K562 (cell line): ENCODE results near the gene RPL7L1. TPM values are rescaled to one million over a fixed set of nuclear protein-coding genes. Genes with fewer than 3 reads are reported as not detected.
A peak's percentile ranks its signal among the peaks of the same experiment; 100 is the strongest.

Experiments
- HNRNPUL1 ChIP-seq: fragments of 200-400 bp; formaldehyde crosslinking; IDR thresholded peaks from 2 replicates; pipeline ENCODE4 v1.6.1; 2017; ENCODE audit warnings: low read length
- KAT7 ChIP-seq: sonication (generic); formaldehyde crosslinking; IDR thresholded peaks from 2 replicates; pipeline ENCODE4 v1.8.0; 2022; ENCODE audit warnings: missing genetic modification reagents, mild to moderate bottlenecking, borderline replicate concordance
- NCOA6 ChIP-seq: fragments of 450-650 bp; IDR thresholded peaks from 2 replicates; pipeline ENCODE4 v1.6.1; 2017; ENCODE audit warnings: mild to moderate bottlenecking
- NFIC ChIP-seq: fragments of 450-650 bp; IDR thresholded peaks from 2 replicates; pipeline ENCODE4 v1.6.1; 2017; ENCODE audit warnings: mild to moderate bottlenecking, inconsistent platforms
- PHF20 ChIP-seq: fragments of 450-650 bp; IDR thresholded peaks from 2 replicates; pipeline ENCODE4 v1.6.1; 2018; ENCODE audit not compliant: partially characterized antibody
- POLR2AphosphoS5 ChIP-seq: IDR thresholded peaks from 2 replicates; pipeline ENCODE4 v1.6.1; 2011; ENCODE audit warnings: mild to moderate bottlenecking, low read depth, low read length, moderate library complexity; ENCODE audit not compliant: control insufficient read depth, insufficient read depth
- SMARCB1 ChIP-seq: IDR thresholded peaks from 2 replicates; pipeline ENCODE4 v1.6.1; 2011; ENCODE audit warnings: improper control_type of control experiment, low read depth; ENCODE audit not compliant: insufficient read length
- WHSC1 ChIP-seq: IDR thresholded peaks from one replicate; pipeline ENCODE4 v1.6.1; 2012; ENCODE audit warnings: low read length, control low read depth, inconsistent platforms
- ZNF3 ChIP-seq: fragments of 250-450 bp; sonication (Bioruptor Pico); IDR thresholded peaks from 2 replicates; pipeline ENCODE4 v1.5.0; 2021; ENCODE audit warnings: mild to moderate bottlenecking, moderate library complexity
- ZNF507 ChIP-seq: conservative IDR thresholded peaks from 2 replicates; pipeline ENCODE4 v1.6.1; 2017; ENCODE audit warnings: missing genetic modification characterization, missing compliant biosample characterization
- ZNF707 ChIP-seq: fragments of 250-450 bp; sonication (Bioruptor Pico); conservative IDR thresholded peaks from 2 replicates; pipeline ENCODE4 v1.8.0; 2022; ENCODE audit warnings: inconsistent platforms, mild to moderate bottlenecking, moderate library complexity
- polyA plus RNA-seq, 8 experiments: library from polyadenylated mRNA; depleted of rRNA in 4 of 8; stranded (reverse) in 5 of 8; unstranded in 3 of 8; fragments of >200 nt; fragmentation: Nextera tagmentation in 2 of 8; fragmentation: Illumina TruSeq in 1 of 8; extraction: Ambion mirVana in 2 of 8; extraction: Trizol in 1 of 8; gene quantifications; 2 replicates each; pipeline versions ENCODE4 v1.2.1 to v1.2.3, GENCODE V29; 2011 to 2014; ENCODE audit warnings: inconsistent platforms in 1 of 8, missing spikeins in 1 of 8
- total RNA-seq, 7 experiments: library from RNA; depleted of rRNA in 6 of 7; stranded (reverse); fragments of >200 nt in 6 of 7; fragmentation: Illumina TruSeq in 2 of 7; extraction: Trizol in 2 of 7; gene quantifications; 2 replicates each; pipeline versions ENCODE4 v1.2.1 to v1.2.3, GENCODE V29; 2011 to 2021; ENCODE audit warnings: low replicate concordance in 1 of 7
- TF ChIP-seq, protein P1 (sequence below), 2 experiments: fragments of 450-650 bp; formaldehyde crosslinking in 1 of 2; IDR thresholded peaks; 2 replicates each; pipeline versions ENCODE4 v1.4.0 to v1.6.1; 2014 to 2020; ENCODE audit warnings: mild to moderate bottlenecking in 2 of 2, borderline replicate concordance in 1 of 2, low read depth in 1 of 2
- TF ChIP-seq, protein P2 (sequence below): fragments of 250-450 bp; sonication (Bioruptor Pico); IDR thresholded peaks from 2 replicates; pipeline ENCODE4 v1.4.0; 2020
- TF ChIP-seq, protein P3 (sequence below): IDR thresholded peaks from 2 replicates; pipeline ENCODE4 v1.6.1; 2012; ENCODE audit warnings: low read depth, low read length, improper control_type of control experiment, borderline replicate concordance
- TF ChIP-seq, protein P4 (sequence below): fragments of 450-650 bp; IDR thresholded peaks from 2 replicates; pipeline ENCODE4 v1.6.1; 2017; ENCODE audit warnings: mild to moderate bottlenecking, moderate library complexity

Gene RPL7L1
- total and polyA plus RNA-seq, 9 of the 15 experiments (the other 6 are each of a cell fraction or from before 2014, with no cell fraction given), result 129 to 259 (median 164) TPM

DNA sequence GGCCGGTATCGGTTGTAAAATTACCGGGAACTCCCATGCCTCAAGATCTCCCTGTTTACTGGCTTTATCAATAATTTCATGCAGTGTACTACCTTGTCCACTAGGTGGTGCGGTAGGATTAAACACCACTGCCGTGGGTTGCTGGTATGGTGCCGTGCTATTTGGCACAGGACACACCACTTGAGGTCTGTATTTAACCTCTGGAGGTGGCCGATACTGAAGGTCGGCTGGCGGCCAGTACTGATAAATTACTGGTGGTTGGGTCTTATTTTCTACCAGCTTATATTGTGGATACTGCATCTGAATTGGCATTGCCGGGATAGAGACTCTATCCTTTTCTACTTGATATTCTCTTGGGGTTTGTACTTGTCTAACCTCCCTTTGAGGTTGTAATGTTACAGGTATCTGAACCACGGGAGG lies 22.1 kb downstream of the RPL7L1 start (continued):
- TF ChIP-seq, protein P1, sequence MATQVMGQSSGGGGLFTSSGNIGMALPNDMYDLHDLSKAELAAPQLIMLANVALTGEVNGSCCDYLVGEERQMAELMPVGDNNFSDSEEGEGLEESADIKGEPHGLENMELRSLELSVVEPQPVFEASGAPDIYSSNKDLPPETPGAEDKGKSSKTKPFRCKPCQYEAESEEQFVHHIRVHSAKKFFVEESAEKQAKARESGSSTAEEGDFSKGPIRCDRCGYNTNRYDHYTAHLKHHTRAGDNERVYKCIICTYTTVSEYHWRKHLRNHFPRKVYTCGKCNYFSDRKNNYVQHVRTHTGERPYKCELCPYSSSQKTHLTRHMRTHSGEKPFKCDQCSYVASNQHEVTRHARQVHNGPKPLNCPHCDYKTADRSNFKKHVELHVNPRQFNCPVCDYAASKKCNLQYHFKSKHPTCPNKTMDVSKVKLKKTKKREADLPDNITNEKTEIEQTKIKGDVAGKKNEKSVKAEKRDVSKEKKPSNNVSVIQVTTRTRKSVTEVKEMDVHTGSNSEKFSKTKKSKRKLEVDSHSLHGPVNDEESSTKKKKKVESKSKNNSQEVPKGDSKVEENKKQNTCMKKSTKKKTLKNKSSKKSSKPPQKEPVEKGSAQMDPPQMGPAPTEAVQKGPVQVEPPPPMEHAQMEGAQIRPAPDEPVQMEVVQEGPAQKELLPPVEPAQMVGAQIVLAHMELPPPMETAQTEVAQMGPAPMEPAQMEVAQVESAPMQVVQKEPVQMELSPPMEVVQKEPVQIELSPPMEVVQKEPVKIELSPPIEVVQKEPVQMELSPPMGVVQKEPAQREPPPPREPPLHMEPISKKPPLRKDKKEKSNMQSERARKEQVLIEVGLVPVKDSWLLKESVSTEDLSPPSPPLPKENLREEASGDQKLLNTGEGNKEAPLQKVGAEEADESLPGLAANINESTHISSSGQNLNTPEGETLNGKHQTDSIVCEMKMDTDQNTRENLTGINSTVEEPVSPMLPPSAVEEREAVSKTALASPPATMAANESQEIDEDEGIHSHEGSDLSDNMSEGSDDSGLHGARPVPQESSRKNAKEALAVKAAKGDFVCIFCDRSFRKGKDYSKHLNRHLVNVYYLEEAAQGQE (IDR thresholded peaks at IDR 0.05; ENCODE audit: borderline replicate concordance), result peak; percentile 90
- TF ChIP-seq, protein P1 (CRISPR knock-in tag; IDR thresholded peaks at IDR 0.05; ENCODE audit: low read depth), result no peak
- TF ChIP-seq ZNF3 (CRISPR knock-in tag) (no peak), NFIC (peak; percentile 76), KAT7 (CRISPR knock-in tag) (peak; percentile 55; the same call in 1 of the 2 replicates), POLR2AphosphoS5 (no peak), NCOA6 (no peak), ZNF507 (no peak), WHSC1 (no peak), HNRNPUL1 (no peak), ZNF707 (CRISPR knock-in tag) (no peak), SMARCB1 (no peak), PHF20 (no peak)
- TF ChIP-seq, protein P2, sequence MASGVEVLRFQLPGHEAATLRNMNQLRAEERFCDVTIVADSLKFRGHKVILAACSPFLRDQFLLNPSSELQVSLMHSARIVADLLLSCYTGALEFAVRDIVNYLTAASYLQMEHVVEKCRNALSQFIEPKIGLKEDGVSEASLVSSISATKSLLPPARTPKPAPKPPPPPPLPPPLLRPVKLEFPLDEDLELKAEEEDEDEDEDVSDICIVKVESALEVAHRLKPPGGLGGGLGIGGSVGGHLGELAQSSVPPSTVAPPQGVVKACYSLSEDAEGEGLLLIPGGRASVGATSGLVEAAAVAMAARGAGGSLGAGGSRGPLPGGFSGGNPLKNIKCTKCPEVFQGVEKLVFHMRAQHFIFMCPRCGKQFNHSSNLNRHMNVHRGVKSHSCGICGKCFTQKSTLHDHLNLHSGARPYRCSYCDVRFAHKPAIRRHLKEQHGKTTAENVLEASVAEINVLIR (CRISPR knock-in tag), result no peak
- TF ChIP-seq, protein P3, sequence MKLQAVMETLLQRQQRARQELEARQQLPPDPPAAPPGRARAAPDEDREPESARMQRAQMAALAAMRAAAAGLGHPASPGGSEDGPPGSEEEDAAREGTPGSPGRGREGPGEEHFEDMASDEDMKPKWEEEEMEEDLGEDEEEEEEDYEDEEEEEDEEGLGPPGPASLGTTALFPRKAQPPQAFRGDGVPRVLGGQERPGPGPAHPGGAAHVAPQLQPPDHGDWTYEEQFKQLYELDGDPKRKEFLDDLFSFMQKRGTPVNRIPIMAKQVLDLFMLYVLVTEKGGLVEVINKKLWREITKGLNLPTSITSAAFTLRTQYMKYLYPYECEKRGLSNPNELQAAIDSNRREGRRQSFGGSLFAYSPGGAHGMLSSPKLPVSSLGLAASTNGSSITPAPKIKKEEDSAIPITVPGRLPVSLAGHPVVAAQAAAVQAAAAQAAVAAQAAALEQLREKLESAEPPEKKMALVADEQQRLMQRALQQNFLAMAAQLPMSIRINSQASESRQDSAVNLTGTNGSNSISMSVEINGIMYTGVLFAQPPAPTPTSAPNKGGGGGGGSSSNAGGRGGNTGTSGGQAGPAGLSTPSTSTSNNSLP, result peak; percentile 80; the same call in 1 of the 2 replicates
- TF ChIP-seq, protein P4, sequence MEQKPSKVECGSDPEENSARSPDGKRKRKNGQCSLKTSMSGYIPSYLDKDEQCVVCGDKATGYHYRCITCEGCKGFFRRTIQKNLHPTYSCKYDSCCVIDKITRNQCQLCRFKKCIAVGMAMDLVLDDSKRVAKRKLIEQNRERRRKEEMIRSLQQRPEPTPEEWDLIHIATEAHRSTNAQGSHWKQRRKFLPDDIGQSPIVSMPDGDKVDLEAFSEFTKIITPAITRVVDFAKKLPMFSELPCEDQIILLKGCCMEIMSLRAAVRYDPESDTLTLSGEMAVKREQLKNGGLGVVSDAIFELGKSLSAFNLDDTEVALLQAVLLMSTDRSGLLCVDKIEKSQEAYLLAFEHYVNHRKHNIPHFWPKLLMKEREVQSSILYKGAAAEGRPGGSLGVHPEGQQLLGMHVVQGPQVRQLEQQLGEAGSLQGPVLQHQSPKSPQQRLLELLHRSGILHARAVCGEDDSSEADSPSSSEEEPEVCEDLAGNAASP, result no peak
